ENCODE data around the gene LARP4. TPM values are rescaled to one million over a fixed set of nuclear protein-coding genes. Genes with fewer than 3 reads are reported as not detected.

LARP4 gene
- polyA plus RNA-seq, 3 donors: 5.9 to 15.8 (median 11.7) TPM

DNA sequence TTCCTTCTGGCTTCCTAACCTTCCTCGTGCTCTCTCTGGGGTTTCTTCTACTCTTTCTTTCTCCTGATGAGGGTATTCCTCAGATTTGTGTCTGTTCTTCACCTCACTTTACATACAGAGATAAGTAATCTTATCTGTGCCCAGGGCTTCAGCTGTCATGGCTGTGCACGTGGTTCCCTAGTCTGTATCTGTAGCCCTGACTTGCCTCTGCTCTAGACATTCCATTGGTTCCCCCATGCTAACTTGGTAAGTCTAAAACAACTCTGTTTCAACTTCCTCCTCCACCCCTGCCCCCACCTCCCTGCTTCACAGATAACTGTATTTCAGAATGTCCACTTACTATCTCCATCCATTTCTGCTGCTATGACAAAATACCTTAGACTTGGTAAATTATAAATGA lies 114.9 kb downstream of the LARP4 start:
- peak in 2 of 3 donors; percentile 46 to 49 for DNase-seq
- Mint-ChIP-seq H3K4me1 (peaks cover 59% of the 10 kb centered on the region), H3K4me3 (peak overlapping the region in 1 of 2 donors; percentile 14), H3K27me3 (ENCODE audit: low read depth in 3 of 3) (no peaks in the 10 kb centered on the region), H3K36me3 (no peaks in the 10 kb centered on the region), H3K27ac (peak overlapping the region in 6 of 7 donors; percentile 85 to 93 (median 87)), H3K9me3 (peaks cover 0 to 2% (median 0%) of the 10 kb centered on the region in 7 donors)
- no peaks in the 10 kb centered on the region for H3K27me3 ChIP-seq (ENCODE audit: control insufficient read depth in 2 of 2, insufficient read depth in 2 of 2, low read length in 2 of 2)
- peak overlapping the region in 1 of 3 experiments; percentile 0 for H3K4me3 ChIP-seq (replicated peaks in 1 of 3; ENCODE audit: low read depth in 2 of 3, low read length in 3 of 3)
- no peak overlapping the region for H2AFZ ChIP-seq (ENCODE audit: insufficient read depth, low read depth, low read length, poor library complexity, severe bottlenecking)
- peaks cover 84% of the 10 kb centered on the region for H3K79me2 ChIP-seq (ENCODE audit: insufficient read depth, low read length)
- H3K4me2 ChIP-seq (replicated peaks; ENCODE audit: extremely low read depth, low read length, poor library complexity, severe bottlenecking): no peak overlapping the region
- H3K9ac ChIP-seq (ENCODE audit: insufficient read depth, low read length, poor library complexity, severe bottlenecking): no peak overlapping the region
- no peaks in the 10 kb centered on the region for H3K9me3 ChIP-seq (replicated peaks in 1 of 2; ENCODE audit: control insufficient read depth in 1 of 2, insufficient read depth in 1 of 2, low read length in 2 of 2)
- H3K36me3 ChIP-seq (replicated peaks in 1 of 2; ENCODE audit: control insufficient read depth in 1 of 2, insufficient read depth in 2 of 2, low read length in 2 of 2): no peaks in the 10 kb centered on the region
- TF ChIP-seq, protein P1, sequence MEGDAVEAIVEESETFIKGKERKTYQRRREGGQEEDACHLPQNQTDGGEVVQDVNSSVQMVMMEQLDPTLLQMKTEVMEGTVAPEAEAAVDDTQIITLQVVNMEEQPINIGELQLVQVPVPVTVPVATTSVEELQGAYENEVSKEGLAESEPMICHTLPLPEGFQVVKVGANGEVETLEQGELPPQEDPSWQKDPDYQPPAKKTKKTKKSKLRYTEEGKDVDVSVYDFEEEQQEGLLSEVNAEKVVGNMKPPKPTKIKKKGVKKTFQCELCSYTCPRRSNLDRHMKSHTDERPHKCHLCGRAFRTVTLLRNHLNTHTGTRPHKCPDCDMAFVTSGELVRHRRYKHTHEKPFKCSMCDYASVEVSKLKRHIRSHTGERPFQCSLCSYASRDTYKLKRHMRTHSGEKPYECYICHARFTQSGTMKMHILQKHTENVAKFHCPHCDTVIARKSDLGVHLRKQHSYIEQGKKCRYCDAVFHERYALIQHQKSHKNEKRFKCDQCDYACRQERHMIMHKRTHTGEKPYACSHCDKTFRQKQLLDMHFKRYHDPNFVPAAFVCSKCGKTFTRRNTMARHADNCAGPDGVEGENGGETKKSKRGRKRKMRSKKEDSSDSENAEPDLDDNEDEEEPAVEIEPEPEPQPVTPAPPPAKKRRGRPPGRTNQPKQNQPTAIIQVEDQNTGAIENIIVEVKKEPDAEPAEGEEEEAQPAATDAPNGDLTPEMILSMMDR (IDR thresholded peaks at IDR 0.05): no peak
- intact Hi-C loops (cut with micrococcal nuclease): loop anchor here in 1 of 2 donors (1.0 kb wide), 1 partner anchor 9 kb away; no protein-coding TSS in a partner anchor
- 0% methylated on average over 1 of the region's 2 CpGs for WGBS (ENCODE audit: insufficient coverage)
- H4K20me1 ChIP-seq (ENCODE audit: insufficient read depth, low read length): peaks cover 42% of the 10 kb centered on the region
- peak overlapping the region; percentile 10 to 90 for H3K27ac ChIP-seq (ENCODE audit: low read depth in 1 of 2, low read length in 2 of 2)
- H3K4me1 ChIP-seq (ENCODE audit: control insufficient read depth in 1 of 2, insufficient read depth in 2 of 2, low read length in 2 of 2): peaks cover 79 to 81% of the 10 kb centered on the region in 2 donors

DNA sequence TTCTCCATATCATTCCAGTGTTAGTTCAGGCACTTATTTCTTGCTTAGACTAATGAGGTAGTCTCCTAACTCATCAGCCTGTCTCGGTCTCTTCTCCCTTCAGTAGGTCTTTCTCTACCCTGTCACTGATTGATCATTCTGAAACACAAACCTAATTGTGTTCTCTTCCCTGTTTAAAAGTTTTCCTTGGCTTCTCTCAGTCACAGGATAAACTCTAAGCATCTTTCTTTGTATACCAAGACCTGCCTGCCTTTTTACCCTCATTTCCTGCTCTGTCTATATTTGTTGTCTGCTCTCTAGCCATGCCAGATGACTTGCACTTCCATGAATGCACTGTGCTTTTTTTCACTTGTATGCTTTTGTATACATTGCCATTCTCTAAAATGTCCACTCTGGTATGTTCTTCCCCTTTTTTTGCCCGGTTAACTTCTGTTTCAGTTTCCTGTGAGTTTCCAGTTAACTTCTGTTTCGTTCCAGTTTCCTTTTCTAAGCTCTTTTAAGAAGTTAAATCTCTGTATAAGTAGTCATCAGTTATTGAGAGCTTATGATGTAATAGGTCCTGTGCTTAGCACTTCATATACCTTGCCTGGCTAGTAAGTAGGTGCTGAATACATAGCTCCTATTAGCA lies 116.8 kb downstream of the LARP4 start:
- DNase-seq: peak; percentile 84 to 93 (median 92)
- TF ChIP-seq, protein P1 (IDR thresholded peaks at IDR 0.05): no peak
- H2AFZ ChIP-seq (ENCODE audit: insufficient read depth, low read depth, low read length, poor library complexity, severe bottlenecking): peak overlapping the region; percentile 51
- H3K9ac ChIP-seq (ENCODE audit: insufficient read depth, low read length, poor library complexity, severe bottlenecking): peak overlapping the region; percentile 30
- H3K9me3 ChIP-seq (replicated peaks in 1 of 2; ENCODE audit: control insufficient read depth in 1 of 2, insufficient read depth in 1 of 2, low read length in 2 of 2): no peaks in the 10 kb centered on the region
- no peak overlapping the region for H3K27ac Mint-ChIP-seq
- intact Hi-C loops (cut with micrococcal nuclease): no loop called here
- peak overlapping the region in 2 of 3 experiments; percentile 35 to 60 for H3K4me3 ChIP-seq (replicated peaks in 1 of 3; ENCODE audit: low read depth in 2 of 3, low read length in 3 of 3)
- H3K4me3 Mint-ChIP-seq: no peak overlapping the region
- peaks cover 84% of the 10 kb centered on the region for H3K79me2 ChIP-seq (ENCODE audit: insufficient read depth, low read length)
- peaks cover 88 to 90% of the 10 kb centered on the region in 2 donors for H3K4me1 ChIP-seq (ENCODE audit: control insufficient read depth in 1 of 2, insufficient read depth in 2 of 2, low read length in 2 of 2)
- H3K4me1 Mint-ChIP-seq: peaks cover 68% of the 10 kb centered on the region
- H3K27ac ChIP-seq (ENCODE audit: low read depth in 1 of 2, low read length in 2 of 2): peak overlapping the region; percentile 67 to 90
- no peaks in the 10 kb centered on the region for H3K27me3 ChIP-seq (ENCODE audit: control insufficient read depth in 2 of 2, insufficient read depth in 2 of 2, low read length in 2 of 2)
- H3K4me2 ChIP-seq (replicated peaks; ENCODE audit: extremely low read depth, low read length, poor library complexity, severe bottlenecking): peak overlapping the region; percentile 58
- peaks cover 0 to 2% (median 0%) of the 10 kb centered on the region in 7 donors for H3K9me3 Mint-ChIP-seq
- 0% methylated on average over 1 of the region's 3 CpGs for WGBS (ENCODE audit: insufficient coverage)
- H3K27me3 Mint-ChIP-seq (ENCODE audit: low read depth in 3 of 3): no peaks in the 10 kb centered on the region
- H3K36me3 ChIP-seq (replicated peaks in 1 of 2; ENCODE audit: control insufficient read depth in 1 of 2, insufficient read depth in 2 of 2, low read length in 2 of 2): peaks cover 0 to 4% of the 10 kb centered on the region in 2 donors
- H3K36me3 Mint-ChIP-seq: peaks cover 3 to 5% of the 10 kb centered on the region in 2 donors
- peaks cover 41% of the 10 kb centered on the region for H4K20me1 ChIP-seq (ENCODE audit: insufficient read depth, low read length)
